ENCODE data around the gene OAS2. TPM values are rescaled to one million over a fixed set of nuclear protein-coding genes. Genes with fewer than 3 reads are reported as not detected.

OAS2 gene
- total and polyA plus RNA-seq, 2 of the 8 experiments (the other 6 are each of a cell fraction or from before 2014, with no cell fraction given), result 0.06 TPM; not detected in 1

DNA sequence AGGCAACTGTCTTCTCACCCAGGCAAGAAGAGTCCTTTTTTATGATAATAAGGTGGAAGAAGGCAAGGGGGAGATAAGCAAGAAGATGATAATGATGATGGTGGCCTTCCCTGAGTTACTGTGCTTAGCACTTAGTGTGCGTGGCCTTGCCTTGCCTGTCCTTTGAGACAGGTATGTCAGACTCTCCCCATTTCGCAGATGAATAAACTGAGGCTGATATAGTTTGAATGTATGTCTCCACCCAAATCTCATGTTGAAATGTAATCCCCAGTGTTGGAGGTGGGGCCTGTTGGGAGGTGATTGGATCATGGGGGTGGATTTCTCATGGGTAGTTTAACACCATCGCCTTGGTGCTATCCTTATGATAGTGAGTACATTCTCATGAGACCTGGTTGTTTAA, 48.6 kb upstream of the OAS2 start (continued):
- TF ChIP-seq ATF2 (IDR thresholded peaks at IDR 0.05; ENCODE audit: low read length), result no peak
- TF ChIP-seq ASH2L (IDR thresholded peaks at IDR 0.05; ENCODE audit: low read length), result no peak
- no peak for TF ChIP-seq EZH2 (IDR thresholded peaks at IDR 0.05; ENCODE audit: low read depth, low read length, severe bottlenecking)
- TF ChIP-seq RXRA (IDR thresholded peaks at IDR 0.05; ENCODE audit: insufficient read depth, low read depth, low read length), result no peak
- no peak for TF ChIP-seq HDAC2 (IDR thresholded peaks at IDR 0.05; ENCODE audit: borderline replicate concordance in 1 of 2, low read depth in 2 of 2, low read length in 2 of 2)
- TF ChIP-seq E2F6 (IDR thresholded peaks at IDR 0.05), result no peak
